Lung microvascular endothelial cell (primary cell): ENCODE results near the gene FOXL2NB. TPM values are rescaled to one million over a fixed set of nuclear protein-coding genes. Genes with fewer than 3 reads are reported as not detected.

Experiments
- DNase-seq, 2 donors: peaks; one replicate each; pipeline versions ENCODE4 v3.0.0 to v3.0.0-alpha.2; 2010; ENCODE audit warnings: low read depth in 2 of 2
- total RNA-seq: library from RNA; depleted of rRNA; stranded (reverse); fragments of >200 nt; gene quantifications from 2 replicates; pipeline ENCODE4 v1.2.1, GENCODE V29; 2014

FOXL2NB gene
- total RNA-seq, 1 donor from 2014 or later, result not detected

DNA sequence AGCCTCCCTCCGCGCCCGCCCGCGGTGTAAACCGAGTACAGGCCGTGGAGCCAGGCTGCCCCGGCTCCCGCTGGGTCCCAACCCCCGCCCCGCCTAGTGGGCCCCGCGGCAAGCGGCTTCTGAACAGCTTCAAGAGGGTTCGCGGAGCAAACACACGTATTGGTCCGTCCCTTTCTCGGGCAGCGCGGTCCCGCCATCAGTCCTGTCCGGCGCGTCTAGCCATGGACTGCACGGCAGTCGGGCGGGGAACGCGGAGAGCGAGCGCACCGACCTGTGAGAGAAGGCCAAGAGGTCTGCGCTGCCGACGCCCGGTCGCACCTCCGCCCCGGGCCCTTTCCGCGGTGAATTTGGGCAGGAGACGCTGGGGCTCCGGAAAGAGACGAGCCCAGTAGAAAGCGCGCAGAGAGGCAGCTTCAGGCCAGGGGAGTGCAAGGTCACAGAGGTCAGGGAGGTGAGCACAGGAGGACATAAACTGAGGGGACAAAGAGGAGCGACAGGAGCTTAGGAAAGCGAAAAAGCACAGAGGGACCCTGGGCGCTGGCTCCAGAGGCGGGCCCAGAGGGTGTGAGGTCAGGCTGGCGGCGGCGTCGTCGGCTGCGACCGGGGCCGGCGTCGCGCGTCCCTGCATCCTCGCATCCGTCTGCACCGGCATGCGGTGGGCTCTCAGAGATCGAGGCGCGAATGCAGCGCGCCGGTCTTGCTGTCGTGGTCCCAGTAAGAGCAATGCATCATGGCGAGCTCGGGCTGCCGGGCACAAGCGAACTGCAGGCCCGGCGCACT is 1.9 kb upstream of the FOXL2NB start:
- peak in 1 of 2 donors; percentile 48 for DNase-seq

DNA sequence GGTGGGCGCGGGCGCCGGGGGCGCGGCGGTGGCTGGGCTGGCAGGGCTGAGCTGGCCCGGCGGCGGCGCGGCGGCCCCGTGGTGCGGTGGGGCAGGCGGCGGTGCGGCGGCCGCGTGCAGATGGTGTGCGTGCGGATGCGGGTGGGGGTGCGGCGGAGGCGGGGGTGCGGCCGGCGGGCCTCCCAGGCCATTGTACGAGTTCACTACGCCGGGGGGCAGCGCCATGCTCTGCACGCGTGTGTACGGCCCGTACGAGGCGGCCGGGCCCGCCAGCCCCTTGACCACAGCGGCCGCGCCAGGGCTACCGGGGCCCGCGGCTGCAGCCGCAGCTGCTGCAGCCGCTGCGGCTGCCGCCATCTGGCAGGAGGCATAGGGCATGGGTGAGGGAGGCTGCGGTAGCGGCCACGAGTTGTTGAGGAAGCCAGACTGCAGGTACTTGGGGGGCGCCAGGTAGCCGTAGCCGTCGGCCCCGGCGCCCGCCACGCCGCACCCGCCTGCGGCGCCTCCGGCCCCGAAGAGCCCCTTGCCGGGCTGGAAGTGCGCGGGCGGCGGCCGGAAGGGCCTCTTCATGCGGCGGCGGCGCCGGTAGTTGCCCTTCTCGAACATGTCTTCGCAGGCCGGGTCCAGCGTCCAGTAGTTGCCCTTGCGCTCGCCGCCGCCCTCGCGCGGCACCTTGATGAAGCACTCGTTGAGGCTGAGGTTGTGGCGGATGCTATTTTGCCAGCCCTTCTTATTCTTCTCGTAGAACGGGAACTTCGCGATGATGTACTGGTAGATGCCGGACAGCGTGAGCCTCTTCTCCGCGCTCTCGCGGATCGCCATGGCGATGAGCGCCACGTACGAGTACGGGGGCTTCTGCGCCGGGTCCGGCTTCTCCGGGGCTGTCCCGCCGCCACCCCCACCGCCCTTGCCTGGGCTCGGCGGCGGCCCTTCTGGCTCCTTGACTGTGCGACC is 1.0 kb upstream of the FOXL2NB start:
- no peak for DNase-seq

DNA sequence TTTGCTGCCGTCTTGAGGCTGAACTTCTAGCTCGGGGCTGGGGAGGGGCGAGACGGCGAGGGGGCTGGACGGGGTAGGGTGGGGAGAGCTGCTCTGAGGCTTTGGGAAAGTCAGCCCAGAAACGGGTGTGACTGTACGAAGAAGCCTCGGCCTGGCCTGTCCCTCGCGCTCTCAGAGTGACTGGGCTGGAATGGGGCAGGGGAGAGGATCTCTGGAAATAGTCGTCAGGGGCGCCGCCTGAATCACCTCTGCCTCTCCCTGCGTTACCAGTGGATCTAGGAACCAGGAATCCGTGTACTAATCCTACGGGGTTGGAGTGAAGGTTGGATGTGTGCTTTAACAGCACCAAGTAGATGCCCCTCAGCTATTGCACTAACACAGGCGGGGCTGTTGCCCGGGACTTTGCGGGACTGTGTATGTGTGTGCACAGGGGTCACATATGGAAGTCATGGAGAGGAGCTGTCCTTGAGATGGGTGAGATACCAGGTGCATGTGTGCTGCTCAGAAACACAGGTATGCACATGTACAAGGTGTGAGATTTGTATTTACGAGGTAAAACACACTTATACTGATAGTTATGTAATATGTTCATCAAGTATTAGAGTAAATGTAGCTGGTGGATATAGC is 591 bp downstream of the FOXL2NB start:
- no peak for DNase-seq

DNA sequence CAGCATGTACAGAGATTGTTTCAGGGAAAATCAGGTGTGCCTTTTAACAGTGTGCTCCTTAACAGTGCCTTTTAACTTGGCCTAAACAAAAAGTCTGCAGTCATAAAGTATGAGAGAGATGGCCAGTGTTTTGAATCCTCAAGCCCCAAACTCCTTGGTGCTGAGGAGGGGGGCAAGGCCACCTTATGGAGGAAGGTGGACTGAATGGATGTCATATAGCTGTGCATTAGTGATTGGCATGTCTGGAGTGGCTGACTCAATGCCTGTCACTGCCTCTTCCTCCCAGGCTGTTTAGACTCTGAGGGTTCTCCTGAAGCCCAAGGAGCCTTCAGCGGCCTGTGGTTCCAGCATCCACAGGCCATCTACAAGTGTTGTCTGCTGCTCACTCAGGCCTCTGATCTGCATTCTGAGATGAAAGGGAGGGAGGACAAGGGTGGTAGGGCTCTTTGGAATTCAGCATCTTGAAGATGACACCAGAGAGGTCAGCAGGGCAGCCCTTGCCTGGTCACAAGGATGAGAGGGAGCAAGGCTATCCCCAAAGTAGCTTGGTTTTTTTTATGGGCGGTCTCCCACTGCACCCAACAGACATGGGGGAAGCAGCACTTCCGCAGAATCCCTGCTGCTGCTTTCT is 1.5 kb downstream of the FOXL2NB start:
- no peak for DNase-seq

DNA sequence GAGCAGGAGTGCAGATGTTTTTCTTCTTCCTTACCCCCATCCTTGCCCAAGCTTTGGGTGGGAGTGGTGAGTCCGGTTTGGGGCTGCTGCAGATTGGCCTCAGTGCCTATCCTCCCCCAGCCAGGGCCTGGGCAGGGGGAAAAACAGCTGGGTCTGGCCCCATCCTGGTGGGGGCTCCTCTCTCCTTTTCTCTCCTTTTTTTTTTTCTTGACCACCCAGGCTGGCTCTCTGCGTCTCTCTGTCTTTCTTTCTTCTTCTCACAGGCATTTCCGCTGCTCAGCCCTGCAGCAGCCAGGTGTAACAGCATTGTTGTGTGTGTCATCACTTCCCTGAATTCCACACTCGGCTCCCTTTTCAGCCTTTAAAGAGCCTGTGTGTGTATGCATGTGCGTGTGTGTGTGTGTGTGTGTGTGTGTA is 2.0 kb downstream of the FOXL2NB start:
- no peak for DNase-seq

DNA sequence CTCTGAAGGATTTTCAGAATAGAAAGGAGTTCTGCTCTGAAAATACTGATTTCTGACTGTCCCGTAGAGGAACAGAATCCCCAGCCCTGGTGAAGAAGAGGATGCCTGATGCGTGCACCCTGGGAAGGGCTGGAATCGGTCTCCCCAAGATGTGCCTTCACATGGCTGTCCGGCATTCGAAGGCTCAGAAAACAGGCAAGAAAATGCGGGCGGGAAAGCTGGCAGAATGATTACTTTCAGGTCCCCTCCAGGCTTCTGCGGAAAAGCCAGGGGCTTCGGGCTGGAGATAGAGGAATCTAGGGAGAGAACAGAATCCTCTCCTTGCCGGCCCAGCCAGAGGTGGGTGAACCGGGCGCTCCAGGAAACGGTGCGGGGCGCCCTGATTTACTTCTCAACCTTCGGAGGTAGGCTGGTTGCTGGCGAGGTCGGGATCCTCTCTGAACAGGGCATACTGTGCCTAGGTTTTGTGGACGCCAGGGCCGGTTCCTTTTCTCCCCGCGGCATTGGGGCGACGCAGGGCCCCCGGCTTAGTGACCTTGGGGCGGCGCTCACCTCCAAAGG is 2.5 kb downstream of the FOXL2NB start:
- no peak for DNase-seq

DNA sequence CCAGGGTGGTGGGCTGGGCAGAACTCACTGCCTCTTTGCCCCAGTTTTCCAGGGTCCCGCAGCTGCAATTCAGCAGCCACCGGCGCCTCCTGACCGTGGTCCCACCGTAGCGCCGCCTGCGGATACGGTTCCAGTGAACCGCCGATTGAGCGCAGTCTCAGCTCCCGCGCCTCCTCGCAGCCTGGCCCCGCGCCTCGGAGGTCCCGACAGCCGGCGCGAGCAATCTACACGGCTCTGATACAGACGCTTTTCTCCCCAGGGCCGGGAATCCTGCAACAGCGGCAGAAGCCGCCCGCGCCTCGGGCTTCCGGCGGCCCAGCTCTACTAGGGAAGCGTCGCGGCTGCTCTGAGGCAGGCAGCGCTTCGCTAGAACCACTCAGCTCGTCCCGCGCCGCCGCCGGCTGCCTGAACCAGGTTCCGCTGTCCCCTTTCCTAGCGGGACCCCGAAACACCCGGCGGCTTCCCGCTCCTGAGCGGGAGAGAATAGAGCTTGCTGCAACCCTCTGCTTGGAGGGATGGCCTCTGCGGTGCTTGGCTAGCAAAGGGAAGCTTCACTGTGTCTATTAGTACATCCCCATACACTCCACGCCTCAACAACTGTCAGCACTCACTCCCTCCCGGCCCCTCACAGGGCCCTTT is 3.1 kb downstream of the FOXL2NB start:
- DNase-seq, result peak in 1 of 2 donors; percentile 31

DNA sequence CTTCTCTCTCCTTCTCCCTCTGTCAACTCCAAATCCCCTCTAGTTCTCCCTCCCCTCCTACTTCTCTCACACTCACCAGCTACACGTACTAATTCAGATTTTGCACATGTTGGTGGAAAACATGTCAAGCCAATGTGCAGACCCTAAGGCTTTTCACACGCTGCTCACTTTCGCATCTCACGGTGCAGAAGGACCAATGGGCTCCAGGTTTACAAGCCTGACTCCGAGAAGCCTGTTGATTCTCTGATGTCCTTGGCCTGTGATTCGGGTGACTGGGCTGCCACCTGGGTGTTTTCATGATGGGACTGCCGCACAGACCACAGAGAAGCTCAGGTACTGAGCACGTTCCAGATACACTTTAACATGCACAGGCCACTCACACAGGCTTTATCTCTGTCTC is 3.7 kb downstream of the FOXL2NB start:
- no peak for DNase-seq

DNA sequence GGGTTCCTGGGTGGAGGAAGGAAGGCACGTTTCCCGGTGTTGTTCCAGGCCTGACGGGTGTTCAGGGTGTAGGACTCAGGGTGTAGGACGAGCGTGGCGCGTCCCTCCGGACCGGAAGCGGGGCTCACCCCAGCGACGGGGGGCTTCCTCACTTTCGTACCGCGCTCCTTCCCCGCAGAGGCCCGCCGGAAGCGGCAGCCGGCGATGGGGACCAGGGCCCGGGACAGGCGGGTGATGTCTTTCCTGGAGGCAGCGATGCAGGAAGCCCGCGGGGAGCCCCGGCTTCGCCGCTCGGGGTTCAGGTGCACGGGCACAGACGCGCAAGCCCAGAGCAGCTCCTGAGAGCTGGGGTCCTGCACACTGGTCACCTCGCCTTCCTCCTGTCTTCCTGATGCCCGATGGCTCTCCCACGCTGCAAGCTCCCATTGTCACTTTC is 13.4 kb downstream of the FOXL2NB start:
- no peak for DNase-seq

DNA sequence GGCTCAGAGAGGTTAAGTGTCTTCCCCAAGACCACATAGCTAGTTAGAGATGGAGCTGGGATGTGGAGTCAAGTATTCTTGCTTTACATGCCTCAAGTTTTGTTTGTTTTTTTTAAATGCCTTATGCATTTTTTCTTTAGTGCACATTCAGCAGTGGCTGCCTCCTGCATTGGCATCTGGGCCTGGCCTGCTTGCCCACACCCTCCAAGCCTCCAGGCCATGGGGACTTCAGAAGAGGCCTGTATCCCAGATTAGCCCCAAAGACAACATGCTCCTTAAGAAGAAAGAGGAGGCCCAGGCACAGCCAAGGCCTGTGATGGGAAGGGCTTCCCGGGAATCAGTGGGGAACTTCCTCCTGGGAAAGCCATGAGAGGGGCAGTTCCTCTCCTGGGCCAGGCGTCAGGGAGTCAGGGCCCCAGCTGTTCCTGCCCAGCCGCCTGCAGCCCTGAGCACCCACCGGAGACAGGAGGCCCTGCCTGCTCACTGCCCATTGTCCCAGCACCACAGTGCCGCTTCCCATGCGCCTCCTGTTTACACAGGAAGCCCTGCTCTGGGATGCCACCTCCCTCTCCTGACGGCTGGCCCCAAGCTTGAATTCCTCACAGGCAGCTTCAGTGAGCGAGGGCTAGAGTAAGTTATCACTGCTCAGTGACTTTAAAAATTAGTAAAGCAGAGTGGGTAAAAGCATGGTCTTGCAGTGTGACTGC is 16.0 kb downstream of the FOXL2NB start:
- no peak for DNase-seq

DNA sequence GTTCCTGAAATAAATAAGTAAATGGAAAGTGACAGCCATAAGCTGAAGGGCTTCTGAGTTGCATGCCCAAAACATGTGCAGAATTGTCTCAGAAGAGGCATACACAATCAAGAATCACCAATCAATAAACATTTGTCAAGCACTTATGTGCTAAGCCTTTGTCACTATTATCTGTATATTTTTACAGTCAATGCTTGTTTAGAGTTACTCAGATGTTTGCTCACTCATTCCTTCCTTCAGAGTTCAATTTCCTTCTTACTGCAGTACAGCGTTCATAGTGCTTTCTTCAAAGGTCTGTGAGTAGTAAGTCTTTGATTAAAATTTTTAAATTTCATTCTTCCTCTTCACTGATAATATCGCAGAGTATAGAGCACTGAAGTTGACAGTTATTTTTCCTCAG is 17.2 kb downstream of the FOXL2NB start:
- no peak for DNase-seq

DNA sequence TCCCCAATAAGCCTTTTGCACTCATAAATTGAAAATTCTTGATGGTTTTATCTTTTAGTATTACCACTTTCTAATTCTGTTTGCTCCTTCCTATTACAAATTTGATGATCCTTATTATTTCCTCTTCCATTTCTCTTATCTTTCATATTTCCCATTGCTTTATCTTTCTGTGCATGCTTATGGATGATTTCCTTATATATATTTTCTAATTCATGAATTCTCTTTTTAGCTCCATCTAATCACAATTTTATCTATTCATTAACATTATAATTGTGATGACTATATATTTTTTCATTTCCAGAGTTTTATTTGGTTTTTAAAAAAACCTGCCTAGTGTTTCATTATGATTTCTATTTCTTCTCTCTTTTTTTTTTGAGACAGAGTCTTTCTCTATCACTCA is 17.9 kb downstream of the FOXL2NB start:
- DNase-seq, result no peak

DNA sequence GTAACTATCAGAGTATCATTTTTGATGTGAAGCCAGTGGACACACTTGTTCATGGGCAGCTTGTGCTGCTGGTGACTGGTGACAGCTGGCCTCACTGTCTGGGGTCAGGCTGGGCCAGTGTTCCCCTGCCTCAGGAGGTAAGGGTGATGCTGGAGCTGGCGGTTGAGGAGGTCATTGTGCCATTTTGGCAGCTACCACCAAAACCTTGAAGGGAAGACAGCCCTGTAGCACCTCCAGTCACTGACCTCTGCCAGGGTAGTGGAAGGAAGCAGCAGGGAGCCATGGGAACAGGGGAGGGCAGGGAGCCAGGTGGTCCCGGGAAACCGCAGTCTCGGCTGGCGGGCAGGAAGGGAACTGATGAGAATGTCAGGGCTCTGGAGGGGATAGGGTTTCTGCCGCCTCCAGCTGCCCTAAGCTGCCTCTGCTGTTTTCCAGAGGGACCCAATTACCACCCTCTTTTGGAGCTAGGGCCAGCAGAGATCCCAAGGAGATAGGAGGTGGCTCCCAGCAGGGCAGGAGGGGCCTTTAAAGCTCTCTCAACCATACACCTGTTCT is 24.8 kb downstream of the FOXL2NB start:
- DNase-seq, result no peak

DNA sequence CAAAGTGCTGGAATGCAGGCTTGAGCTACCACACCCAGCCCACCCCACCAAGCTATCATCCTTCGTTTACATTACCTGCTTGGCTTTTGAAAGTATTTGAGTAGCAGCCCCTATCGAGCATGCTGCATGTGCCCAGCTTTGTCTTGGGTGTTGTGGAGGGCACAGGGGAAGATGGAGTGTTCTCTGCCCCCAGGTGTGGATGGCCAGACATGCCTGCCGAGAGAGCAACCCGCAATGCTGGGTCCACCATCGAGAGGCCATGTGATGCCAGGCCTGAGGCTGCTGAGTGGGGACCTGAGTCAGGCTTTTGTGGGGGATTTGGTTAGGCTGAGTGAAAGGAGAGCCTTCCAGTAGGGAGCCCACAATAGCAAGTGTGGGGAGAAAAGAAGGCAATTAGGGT is 25.9 kb downstream of the FOXL2NB start:
- DNase-seq, result no peak

DNA sequence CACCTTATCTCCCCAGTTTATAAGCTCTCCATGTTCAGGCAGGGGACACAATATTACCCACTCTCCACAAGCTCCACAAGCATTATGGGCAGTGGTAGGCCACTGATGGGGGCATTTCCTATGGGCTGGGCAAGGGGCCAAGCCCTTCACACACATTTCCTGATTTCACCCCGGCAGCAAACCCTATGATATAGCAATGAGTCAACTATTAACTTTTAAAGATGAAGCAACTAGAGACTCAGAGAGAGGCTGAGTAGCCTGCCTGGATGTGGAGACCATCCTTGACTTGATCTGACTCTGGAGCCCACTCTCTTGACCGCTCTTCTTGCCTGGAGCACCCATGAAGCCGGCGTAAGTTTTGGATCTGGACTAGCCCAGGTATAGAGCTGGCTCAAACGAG is 27.4 kb downstream of the FOXL2NB start:
- DNase-seq, result peak in 1 of 2 donors; percentile 29

DNA sequence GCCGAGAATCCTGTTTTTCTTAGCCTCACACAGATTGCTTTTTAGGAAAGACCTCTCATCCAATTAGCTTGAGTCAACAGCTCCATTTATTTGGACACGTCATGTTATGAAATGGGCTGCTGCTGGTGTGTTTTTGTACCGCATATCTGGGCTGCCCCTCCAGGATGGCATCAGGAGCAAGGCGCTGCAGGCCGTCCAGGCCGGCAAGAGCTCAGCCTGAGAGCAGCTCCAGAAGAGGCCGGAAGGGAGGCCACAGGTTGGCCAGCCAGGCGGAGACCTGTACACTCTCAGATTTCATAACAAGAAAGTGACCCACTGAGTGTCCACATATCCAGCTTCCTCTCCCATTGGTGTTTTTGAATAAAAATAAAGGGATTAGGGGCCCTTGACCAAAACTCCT is 28.3 kb downstream of the FOXL2NB start:
- DNase-seq, result no peak

DNA sequence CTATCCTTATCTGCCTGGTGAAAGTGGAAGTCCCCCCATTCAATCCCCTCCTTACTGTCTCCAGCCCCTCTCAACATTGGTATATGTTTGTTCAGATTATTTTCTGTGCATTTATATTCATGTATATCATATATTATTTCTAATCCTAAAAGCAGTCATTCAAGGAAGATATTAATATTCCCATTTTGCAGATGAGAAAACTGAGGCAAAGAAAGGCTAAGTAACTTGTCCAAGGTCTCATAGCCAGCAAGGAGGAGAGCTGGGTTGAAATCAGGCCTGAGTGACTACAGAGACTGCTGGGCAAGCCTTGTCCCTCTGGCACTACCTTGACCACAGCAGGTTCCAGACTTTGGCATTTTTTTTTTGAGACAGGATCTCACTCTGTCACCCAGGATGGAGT is 29.0 kb downstream of the FOXL2NB start:
- no peak for DNase-seq

DNA sequence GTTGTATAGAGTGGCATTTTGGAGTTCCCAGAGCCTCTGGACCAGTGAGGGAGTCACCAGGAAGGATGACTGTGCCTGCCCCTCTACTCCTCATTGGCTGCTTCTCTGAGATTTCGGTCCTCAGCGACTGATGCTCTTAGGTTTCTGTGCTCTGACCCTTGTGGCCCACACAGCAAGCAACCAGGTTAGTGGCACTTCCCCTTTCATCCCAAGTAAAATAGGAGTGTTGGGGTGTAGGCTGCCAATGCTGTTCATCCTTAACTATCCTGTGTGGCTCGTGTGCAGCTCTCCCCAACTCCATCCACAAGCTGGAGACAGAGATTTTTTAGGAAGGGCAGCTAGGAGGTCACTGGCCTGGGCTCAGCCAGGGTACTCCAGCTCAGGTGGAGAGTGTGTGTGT is 37.8 kb downstream of the FOXL2NB start:
- DNase-seq, result no peak

DNA sequence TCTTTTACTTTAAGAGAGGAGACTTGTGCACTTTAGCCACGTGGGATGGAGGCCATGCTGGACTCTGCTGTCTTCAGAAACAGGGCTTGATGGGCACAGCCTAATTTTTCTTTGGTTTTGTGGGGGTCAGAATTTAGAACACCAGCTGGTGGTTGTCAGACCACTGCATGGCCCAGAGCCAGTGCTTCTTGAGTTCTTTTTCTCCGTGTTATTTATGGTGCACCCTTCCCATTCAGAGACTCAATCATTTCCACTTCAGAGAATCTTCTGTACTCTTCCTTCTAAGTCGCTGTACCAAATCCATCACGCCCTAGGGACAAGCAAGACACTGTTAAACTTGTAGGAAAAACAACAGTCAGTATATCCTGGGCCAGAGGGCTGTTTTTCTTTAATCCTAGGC is 38.9 kb downstream of the FOXL2NB start:
- DNase-seq, result no peak

DNA sequence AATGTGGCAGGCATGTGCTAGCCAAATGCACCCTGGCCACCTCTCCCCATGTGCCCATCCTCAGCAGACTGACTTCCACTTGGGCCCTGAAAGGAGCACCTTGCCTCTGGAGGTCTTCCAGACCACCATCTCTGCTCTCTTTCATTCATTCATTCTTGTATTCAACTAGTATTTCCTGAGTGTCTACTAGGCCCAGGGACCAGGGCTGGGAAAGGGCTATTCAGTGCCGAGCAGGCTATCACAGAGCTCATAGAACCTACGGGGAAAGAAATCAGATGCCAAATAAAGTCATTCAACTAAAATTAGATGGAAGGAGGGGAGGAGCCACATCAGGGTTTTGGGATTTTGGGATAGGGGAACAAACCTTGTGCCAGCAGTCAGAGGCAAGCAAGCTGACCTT is 40.2 kb downstream of the FOXL2NB start:
- DNase-seq, result no peak
